Measurements from ENCODE around the gene TM4SF18.

TM4SF18 gene

DNA sequence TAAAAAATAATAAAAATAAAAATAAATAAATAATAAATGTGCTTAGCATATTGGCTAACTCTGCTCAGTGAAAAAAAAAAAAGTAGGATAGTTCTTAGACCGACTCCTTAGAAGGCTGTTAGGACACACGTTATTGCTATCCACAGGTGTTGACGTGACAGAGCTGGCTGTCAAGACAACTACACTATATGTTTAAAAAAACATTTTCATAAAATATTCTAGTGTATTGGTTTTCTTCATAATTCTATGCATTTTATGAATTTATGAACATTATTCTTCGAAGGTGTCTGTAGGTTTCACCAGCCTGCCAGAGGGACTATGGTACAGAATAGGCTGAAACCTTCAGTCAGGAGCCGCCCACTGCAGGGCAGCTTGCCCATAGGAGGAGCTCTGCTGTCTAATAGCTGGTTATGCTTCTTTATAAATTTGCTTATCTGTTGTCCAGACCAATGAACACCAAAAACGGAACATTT is 34.8 kb upstream of the TM4SF18 start:
- Histone ChIP-seq H3K4me3 (ENCODE audit: low read depth in 1 of 5, low read length in 5 of 5) (no peak overlapping the region), H3K27ac (ENCODE audit: low read depth, low read length) (no peak overlapping the region), H3K4me1 (ENCODE audit: control insufficient read depth in 5 of 5, insufficient read depth in 5 of 5, low read length in 5 of 5) (peaks cover 0 to 33% (median 17%) of the 10 kb centered on the region in 5 donors), H3K9ac (ENCODE audit: low read length in 5 of 5) (no peak overlapping the region), H3K27me3 (ENCODE audit: control insufficient read depth in 5 of 5, insufficient read depth in 4 of 5, low read length in 5 of 5) (no peaks in the 10 kb centered on the region), H3K36me3 (ENCODE audit: control insufficient read depth in 5 of 5, insufficient read depth in 5 of 5, low read length in 5 of 5) (peaks cover 0 to 8% (median 0%) of the 10 kb centered on the region in 5 donors), H3K9me3 (ENCODE audit: control insufficient read depth in 5 of 5, low read length in 5 of 5) (no peaks in the 10 kb centered on the region)

DNA sequence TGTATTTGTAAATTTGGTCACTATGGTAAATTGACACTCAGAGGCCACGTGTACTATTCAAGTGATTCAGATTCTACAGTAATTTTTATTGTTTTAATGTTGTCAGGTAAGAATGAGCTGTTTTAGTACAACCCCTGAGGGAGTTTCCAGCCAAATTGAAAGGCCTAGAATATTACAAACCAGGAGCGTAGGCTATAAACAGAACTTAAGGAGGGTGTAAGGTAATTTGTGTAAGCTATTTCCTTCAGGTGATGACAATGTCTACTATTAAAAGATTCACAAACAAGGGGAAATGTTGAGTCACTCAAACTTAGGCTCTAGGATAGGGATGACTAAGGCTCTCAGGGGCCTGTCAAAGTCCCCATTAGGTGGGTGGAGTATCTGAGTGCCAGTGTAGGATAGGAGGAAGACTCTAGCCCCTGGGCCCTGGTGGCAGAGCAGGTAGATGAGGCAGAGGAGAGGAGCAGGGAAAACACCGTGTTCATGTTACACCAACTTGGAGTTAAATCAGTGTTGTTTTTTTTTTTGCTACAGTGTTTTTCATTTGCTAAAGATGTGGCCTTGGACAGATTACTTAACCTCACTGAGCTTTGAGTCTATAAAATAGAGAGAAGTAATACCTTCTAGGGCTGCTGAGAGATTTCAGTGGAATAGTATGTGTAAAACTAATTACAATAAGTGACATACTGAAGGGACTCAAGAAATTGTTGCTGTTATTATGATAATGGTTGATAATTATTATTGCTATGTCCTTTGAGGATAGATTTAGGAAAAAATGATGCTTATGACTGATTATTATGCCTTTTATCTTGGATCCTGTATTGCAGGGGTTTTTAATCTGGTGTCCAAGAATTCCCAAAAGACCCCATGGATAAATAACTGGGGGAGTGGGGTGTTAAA is 33.8 kb upstream of the TM4SF18 start:
- Histone ChIP-seq H3K4me1 (ENCODE audit: control insufficient read depth in 5 of 5, insufficient read depth in 5 of 5, low read length in 5 of 5) (peaks cover 0 to 24% (median 14%) of the 10 kb centered on the region in 5 donors), H3K27ac (ENCODE audit: low read depth, low read length) (peak overlapping the region; percentile 39), H3K36me3 (ENCODE audit: control insufficient read depth in 5 of 5, insufficient read depth in 5 of 5, low read length in 5 of 5) (peaks cover 0 to 2% (median 0%) of the 10 kb centered on the region in 5 donors)

DNA sequence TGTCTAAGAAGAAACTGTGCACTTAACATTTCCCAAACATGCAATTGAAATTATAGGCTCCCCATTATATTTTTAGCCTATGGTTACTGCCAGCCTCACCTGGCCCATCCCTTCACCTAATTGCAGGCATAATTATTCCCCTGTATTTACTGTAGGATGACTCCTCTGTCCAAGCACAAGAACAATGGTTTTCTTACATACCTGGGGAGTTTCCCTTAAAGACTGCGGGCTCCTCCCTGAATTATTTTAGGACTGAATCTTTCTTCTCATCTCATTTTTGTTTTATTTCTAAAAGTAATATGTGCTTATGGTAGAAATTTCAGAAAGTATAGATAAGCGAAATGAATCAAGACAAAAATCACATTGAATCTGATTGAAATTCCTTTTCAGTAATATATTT is 32.6 kb upstream of the TM4SF18 start:
- no peak overlapping the region for H3K4me3 ChIP-seq (ENCODE audit: low read depth in 1 of 5, low read length in 5 of 5)
- H3K36me3 ChIP-seq (ENCODE audit: control insufficient read depth in 5 of 5, insufficient read depth in 5 of 5, low read length in 5 of 5) = peaks cover 0 to 2% (median 0%) of the 10 kb centered on the region in 5 donors
- no peak overlapping the region for H3K27ac ChIP-seq (ENCODE audit: low read depth, low read length)
- peaks cover 0 to 12% (median 0%) of the 10 kb centered on the region in 5 donors for H3K27me3 ChIP-seq (ENCODE audit: control insufficient read depth in 5 of 5, insufficient read depth in 4 of 5, low read length in 5 of 5)
- H3K9ac ChIP-seq (ENCODE audit: low read length in 5 of 5) = no peak overlapping the region
- peaks cover 0 to 14% (median 9%) of the 10 kb centered on the region in 5 donors for H3K4me1 ChIP-seq (ENCODE audit: control insufficient read depth in 5 of 5, insufficient read depth in 5 of 5, low read length in 5 of 5)
- no peaks in the 10 kb centered on the region for H3K9me3 ChIP-seq (ENCODE audit: control insufficient read depth in 5 of 5, low read length in 5 of 5)

More for the DNA sequence above, 33.8 kb upstream of the TM4SF18 start:
- Histone ChIP-seq H3K9me3 (ENCODE audit: control insufficient read depth in 5 of 5, low read length in 5 of 5) (no peaks in the 10 kb centered on the region), H3K27me3 (ENCODE audit: control insufficient read depth in 5 of 5, insufficient read depth in 4 of 5, low read length in 5 of 5) (peaks cover 0 to 8% (median 0%) of the 10 kb centered on the region in 5 donors), H3K9ac (ENCODE audit: low read length in 5 of 5) (no peak overlapping the region), H3K4me3 (ENCODE audit: low read depth in 1 of 5, low read length in 5 of 5) (no peak overlapping the region)

DNA sequence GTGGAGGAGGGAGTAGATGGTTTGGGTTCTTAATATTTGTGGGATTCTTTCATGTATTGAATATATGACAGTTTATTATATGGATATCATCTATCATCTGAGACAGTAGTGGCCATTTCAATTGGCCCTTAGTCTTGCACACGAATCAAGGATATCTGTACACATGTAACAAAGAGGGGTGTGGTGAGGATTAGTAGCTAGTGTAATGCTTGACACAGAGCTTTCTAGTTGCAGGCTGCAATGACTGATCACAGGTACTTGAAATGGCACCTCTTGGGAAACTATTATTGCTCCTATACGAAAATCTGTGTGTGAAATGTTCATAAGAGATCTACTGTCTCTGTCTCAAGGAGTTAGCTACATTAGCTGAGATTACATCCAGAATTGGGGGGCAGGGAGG is 31.2 kb upstream of the TM4SF18 start:
- Histone ChIP-seq H3K27ac (ENCODE audit: low read depth, low read length) (no peak overlapping the region), H3K9ac (ENCODE audit: low read length in 5 of 5) (no peak overlapping the region), H3K4me3 (ENCODE audit: low read depth in 1 of 5, low read length in 5 of 5) (no peak overlapping the region), H3K27me3 (ENCODE audit: control insufficient read depth in 5 of 5, insufficient read depth in 4 of 5, low read length in 5 of 5) (peaks cover 0 to 12% (median 0%) of the 10 kb centered on the region in 5 donors), H3K36me3 (ENCODE audit: control insufficient read depth in 5 of 5, insufficient read depth in 5 of 5, low read length in 5 of 5) (no peaks in the 10 kb centered on the region), H3K9me3 (ENCODE audit: control insufficient read depth in 5 of 5, low read length in 5 of 5) (no peaks in the 10 kb centered on the region), H3K4me1 (ENCODE audit: control insufficient read depth in 5 of 5, insufficient read depth in 5 of 5, low read length in 5 of 5) (peaks cover 0 to 4% (median 0%) of the 10 kb centered on the region in 5 donors)

- H3K9ac ChIP-seq (ENCODE audit: low read length in 5 of 5) = no peak overlapping the region
- no peak overlapping the region for H3K27ac ChIP-seq (ENCODE audit: low read depth, low read length)
- H3K27me3 ChIP-seq (ENCODE audit: control insufficient read depth in 5 of 5, insufficient read depth in 4 of 5, low read length in 5 of 5) = peaks cover 0 to 12% (median 0%) of the 10 kb centered on the region in 5 donors
These were observed 29.6 kb upstream of the TM4SF18 start for GRCh38 chr3:149363053-149363452.

GRCh38 chr3:149362366-149362765 is 28.9 kb upstream of the TM4SF18 start:
- no peaks in the 10 kb centered on the region for H3K36me3 ChIP-seq (ENCODE audit: control insufficient read depth in 5 of 5, insufficient read depth in 5 of 5, low read length in 5 of 5)
- H3K9me3 ChIP-seq (ENCODE audit: control insufficient read depth in 5 of 5, low read length in 5 of 5) = no peaks in the 10 kb centered on the region
- no peak overlapping the region for H3K9ac ChIP-seq (ENCODE audit: low read length in 5 of 5)
- H3K27ac ChIP-seq (ENCODE audit: low read depth, low read length) = no peak overlapping the region
- no peak overlapping the region for H3K4me3 ChIP-seq (ENCODE audit: low read depth in 1 of 5, low read length in 5 of 5)
- H3K27me3 ChIP-seq (ENCODE audit: control insufficient read depth in 5 of 5, insufficient read depth in 4 of 5, low read length in 5 of 5) = peaks cover 0 to 12% (median 0%) of the 10 kb centered on the region in 5 donors
- H3K4me1 ChIP-seq (ENCODE audit: control insufficient read depth in 5 of 5, insufficient read depth in 5 of 5, low read length in 5 of 5) = no peaks in the 10 kb centered on the region

More at GRCh38 chr3:149363053-149363452, 29.6 kb upstream of the TM4SF18 start:
- Histone ChIP-seq H3K36me3 (ENCODE audit: control insufficient read depth in 5 of 5, insufficient read depth in 5 of 5, low read length in 5 of 5) (no peaks in the 10 kb centered on the region), H3K4me1 (ENCODE audit: control insufficient read depth in 5 of 5, insufficient read depth in 5 of 5, low read length in 5 of 5) (no peaks in the 10 kb centered on the region), H3K4me3 (ENCODE audit: low read depth in 1 of 5, low read length in 5 of 5) (no peak overlapping the region), H3K9me3 (ENCODE audit: control insufficient read depth in 5 of 5, low read length in 5 of 5) (no peaks in the 10 kb centered on the region)

DNA sequence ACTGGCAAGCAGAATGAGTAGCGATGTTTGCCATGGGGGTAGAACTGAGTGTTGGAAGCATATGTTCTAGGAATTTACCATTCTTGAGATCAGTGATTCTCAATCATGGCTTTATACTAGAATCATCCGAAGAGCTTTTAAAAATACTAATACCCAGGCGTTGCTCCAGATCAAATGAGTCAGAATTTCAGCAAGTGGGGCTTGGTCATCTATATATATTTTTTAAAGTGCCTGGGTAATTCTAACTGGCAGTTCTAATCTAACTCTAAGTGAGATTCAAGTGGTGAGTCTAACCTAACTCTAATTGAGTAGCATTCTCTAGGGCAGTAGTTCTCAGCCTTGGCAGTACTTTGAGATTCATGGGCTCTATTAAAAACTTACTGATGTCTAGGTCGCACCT is 23.2 kb upstream of the TM4SF18 start:
- Histone ChIP-seq H3K27me3 (ENCODE audit: control insufficient read depth in 5 of 5, insufficient read depth in 4 of 5, low read length in 5 of 5) (peaks cover 0 to under 1% (median 0%) of the 10 kb centered on the region in 5 donors), H3K4me3 (ENCODE audit: low read depth in 1 of 5, low read length in 5 of 5) (no peak overlapping the region), H3K36me3 (ENCODE audit: control insufficient read depth in 5 of 5, insufficient read depth in 5 of 5, low read length in 5 of 5) (no peaks in the 10 kb centered on the region), H3K4me1 (ENCODE audit: control insufficient read depth in 5 of 5, insufficient read depth in 5 of 5, low read length in 5 of 5) (peaks cover 0 to 8% (median 0%) of the 10 kb centered on the region in 5 donors), H3K9me3 (ENCODE audit: control insufficient read depth in 5 of 5, low read length in 5 of 5) (no peaks in the 10 kb centered on the region), H3K9ac (ENCODE audit: low read length in 5 of 5) (no peak overlapping the region), H3K27ac (ENCODE audit: low read depth, low read length) (no peak overlapping the region)

- H3K4me1 ChIP-seq (ENCODE audit: control insufficient read depth in 5 of 5, insufficient read depth in 5 of 5, low read length in 5 of 5) = peaks cover 0 to 8% (median 0%) of the 10 kb centered on the region in 5 donors
- H3K36me3 ChIP-seq (ENCODE audit: control insufficient read depth in 5 of 5, insufficient read depth in 5 of 5, low read length in 5 of 5) = no peaks in the 10 kb centered on the region
- no peak overlapping the region for H3K9ac ChIP-seq (ENCODE audit: low read length in 5 of 5)
- no peaks in the 10 kb centered on the region for H3K27me3 ChIP-seq (ENCODE audit: control insufficient read depth in 5 of 5, insufficient read depth in 4 of 5, low read length in 5 of 5)
- no peaks in the 10 kb centered on the region for H3K9me3 ChIP-seq (ENCODE audit: control insufficient read depth in 5 of 5, low read length in 5 of 5)
- H3K27ac ChIP-seq (ENCODE audit: low read depth, low read length) = no peak overlapping the region
- H3K4me3 ChIP-seq (ENCODE audit: low read depth in 1 of 5, low read length in 5 of 5) = no peak overlapping the region
These were observed 22.7 kb upstream of the TM4SF18 start for GRCh38 chr3:149356044-149356592.

GRCh38 chr3:149353581-149354184 is 20.2 kb upstream of the TM4SF18 start:
- Histone ChIP-seq H3K27me3 (ENCODE audit: control insufficient read depth in 5 of 5, insufficient read depth in 4 of 5, low read length in 5 of 5) (no peaks in the 10 kb centered on the region), H3K4me3 (ENCODE audit: low read depth in 1 of 5, low read length in 5 of 5) (no peak overlapping the region), H3K9me3 (ENCODE audit: control insufficient read depth in 5 of 5, low read length in 5 of 5) (no peaks in the 10 kb centered on the region), H3K36me3 (ENCODE audit: control insufficient read depth in 5 of 5, insufficient read depth in 5 of 5, low read length in 5 of 5) (no peaks in the 10 kb centered on the region), H3K4me1 (ENCODE audit: control insufficient read depth in 5 of 5, insufficient read depth in 5 of 5, low read length in 5 of 5) (peaks cover 0 to 8% (median 0%) of the 10 kb centered on the region in 5 donors), H3K9ac (ENCODE audit: low read length in 5 of 5) (no peak overlapping the region), H3K27ac (ENCODE audit: low read depth, low read length) (no peak overlapping the region)

DNA sequence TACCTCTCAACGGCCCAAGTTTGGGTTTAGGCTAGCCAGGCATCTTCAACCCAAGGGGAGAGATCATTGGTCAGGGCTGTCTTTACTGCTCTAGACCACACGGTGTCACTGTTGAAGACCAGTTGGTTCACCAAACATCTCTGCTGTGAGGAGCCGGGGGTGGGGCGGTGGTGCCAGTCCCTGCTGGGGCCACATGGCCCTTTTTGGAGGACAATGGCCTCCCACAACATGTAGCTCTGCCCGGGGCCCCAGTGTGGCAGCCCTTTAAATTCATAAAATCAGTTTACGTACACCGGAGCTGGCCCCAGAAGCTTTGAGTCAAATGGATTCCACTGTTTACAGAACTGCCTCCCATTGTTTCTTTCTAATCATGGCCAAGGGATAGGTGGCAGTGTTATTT is 19.1 kb upstream of the TM4SF18 start:
- Histone ChIP-seq H3K4me1 (ENCODE audit: control insufficient read depth in 5 of 5, insufficient read depth in 5 of 5, low read length in 5 of 5) (peaks cover 0 to 8% (median 0%) of the 10 kb centered on the region in 5 donors), H3K9me3 (ENCODE audit: control insufficient read depth in 5 of 5, low read length in 5 of 5) (no peaks in the 10 kb centered on the region), H3K27ac (ENCODE audit: low read depth, low read length) (no peak overlapping the region), H3K36me3 (ENCODE audit: control insufficient read depth in 5 of 5, insufficient read depth in 5 of 5, low read length in 5 of 5) (no peaks in the 10 kb centered on the region), H3K4me3 (ENCODE audit: low read depth in 1 of 5, low read length in 5 of 5) (no peak overlapping the region), H3K9ac (ENCODE audit: low read length in 5 of 5) (no peak overlapping the region), H3K27me3 (ENCODE audit: control insufficient read depth in 5 of 5, insufficient read depth in 4 of 5, low read length in 5 of 5) (no peaks in the 10 kb centered on the region)
